ENCODE data around the gene MUC15.

Gene MUC15

DNA sequence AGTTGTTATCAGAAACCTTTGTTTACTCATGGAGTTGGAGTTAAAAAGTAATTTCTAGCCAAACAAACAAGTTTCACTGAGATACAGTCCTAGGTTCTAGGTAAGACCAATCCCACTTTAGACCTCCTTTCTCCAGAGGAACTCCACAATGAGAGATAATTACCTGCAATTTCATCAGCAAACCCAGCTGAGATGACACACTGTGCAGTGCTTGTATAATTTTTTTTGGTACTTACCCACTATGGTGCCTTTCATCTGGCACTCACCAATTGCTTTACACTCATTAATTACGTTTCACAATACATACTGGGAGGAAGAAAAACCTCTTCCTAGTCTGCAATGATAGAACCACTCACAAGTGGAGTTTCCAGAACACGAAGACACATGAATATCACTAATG, 1.8 kb upstream of the MUC15 start:
- DNase-seq (ENCODE audit: low read depth in 2 of 2), result no peak

DNA sequence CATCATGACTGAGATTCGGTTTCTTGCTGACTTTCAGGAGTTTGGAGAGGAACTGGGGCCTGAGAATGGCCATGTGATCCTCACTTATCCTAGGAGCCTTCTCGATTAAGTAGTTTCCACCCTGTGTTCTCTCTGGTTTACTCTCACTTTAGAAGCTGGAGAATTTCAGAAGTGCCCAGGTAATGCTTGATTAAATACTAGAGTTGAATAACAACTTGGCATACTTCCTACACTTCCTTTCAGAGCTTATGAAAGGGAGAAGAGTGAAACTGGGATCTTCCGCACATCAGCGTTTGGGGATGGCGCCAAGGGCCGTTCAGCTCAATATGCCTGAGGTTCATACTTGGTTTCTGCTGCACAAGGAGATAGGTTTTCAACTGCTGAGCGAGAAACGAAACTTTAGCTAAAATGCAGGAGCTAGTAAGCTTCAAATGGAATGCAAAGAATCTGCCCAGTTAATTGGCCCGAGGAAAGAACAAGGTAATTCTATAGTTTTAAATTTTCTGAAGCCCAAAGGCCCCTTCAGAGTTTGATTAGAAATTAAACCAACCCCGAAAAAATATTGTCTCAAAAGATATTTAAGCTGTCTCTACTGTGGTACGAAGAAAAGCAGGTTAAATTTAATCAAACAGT, 823 bp upstream of the MUC15 start:
- DNase-seq (ENCODE audit: low read depth in 2 of 2), result no peak

DNA sequence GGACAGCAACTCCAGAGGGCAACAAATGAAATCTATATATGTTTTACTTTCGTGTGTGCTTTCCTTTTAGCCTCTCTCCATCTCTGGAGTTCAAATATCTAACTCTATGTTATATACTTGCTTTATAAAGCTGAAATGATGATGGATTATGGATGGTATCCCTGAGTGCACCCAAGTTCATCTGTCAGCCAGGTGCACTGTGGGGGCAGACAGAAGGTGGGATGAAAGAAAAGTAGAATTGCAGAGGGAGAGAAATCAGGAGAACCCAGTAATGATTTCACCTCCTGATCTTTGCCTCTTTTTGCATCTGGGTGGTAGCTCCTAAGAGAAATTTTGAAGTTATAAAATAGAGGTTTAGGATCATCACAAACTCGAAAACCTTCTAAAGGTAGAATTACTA, 2.4 kb downstream of the MUC15 start:
- DNase-seq (ENCODE audit: low read depth in 2 of 2), result no peak

DNA sequence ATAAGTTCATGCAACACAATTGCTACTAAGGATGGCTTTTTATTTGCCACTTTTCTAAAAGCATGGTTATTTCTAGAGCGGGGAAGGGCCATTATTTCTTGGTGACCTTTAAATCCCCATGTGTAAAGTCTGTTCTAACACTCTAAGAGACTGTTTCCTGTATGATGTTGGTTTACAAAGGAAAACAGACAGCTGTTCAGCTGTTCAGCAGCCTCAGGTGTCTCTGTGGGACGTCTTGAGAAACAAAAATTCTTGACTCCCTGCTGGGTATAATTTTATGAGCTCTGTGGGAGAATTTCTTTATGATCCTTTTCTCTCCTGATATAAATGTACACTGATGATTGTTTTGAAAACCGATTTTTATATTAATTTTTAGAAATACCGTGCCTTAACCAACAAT, 13.9 kb downstream of the MUC15 start:
- no peak for DNase-seq (ENCODE audit: low read depth in 2 of 2)

DNA sequence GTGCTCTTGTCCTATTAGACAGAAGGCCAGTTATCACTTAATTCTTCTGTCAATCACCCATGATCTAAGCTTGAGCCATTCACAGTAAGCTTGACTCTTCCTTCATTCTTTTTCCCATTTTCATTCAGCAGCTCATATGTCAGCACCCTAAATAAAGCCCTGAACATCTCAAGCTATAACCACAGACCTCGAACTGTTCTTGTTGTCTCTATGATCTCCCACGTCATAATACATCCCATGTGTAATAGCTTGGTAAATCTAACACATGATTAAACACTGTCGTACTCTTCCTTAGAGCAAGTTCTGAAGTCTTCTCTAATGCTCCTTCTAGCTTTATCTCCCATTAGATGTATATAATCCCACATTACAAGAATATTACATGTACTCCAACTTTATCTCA, 14.4 kb downstream of the MUC15 start:
- no peak for DNase-seq (ENCODE audit: low read depth in 2 of 2)

DNA sequence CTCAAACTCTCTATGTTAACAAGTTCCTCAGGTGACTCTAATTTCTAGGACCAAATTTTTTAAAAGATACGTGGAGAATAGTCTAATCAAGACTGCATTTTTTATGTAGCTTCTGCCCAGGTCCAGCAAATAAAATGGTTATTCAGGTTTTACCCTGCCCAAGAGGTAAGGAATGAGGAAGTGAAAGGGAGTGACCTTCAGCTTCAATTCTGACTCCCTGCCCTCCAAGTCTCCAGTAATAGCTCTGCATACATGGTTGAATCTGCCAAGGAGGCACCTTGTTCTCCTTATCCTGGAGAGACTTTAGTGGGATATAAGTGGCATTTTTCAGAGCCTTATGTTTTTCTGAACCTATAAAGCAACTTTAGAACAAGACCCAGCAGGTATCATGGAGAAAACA, 15.5 kb downstream of the MUC15 start:
- DNase-seq (ENCODE audit: low read depth in 2 of 2), result no peak

DNA sequence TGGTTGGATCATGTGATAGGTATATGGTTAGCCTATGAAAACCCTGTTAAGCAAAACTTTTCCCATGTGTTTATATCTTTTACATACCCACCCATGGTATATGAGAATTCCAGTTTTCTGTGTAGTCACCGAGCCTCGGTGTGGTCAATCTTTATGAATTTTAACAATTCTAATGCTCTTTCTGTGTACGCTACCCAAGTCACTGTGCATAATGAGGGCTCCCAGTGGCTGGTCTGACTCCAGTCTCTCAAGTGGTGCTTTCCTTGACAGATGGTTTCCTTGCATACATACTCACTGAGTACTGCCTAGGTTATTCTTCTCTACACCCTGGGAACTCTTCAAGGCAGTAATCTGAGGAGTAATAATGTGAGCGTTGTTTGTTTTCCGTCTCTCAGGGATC, 17.6 kb downstream of the MUC15 start:
- DNase-seq (ENCODE audit: low read depth in 2 of 2), result no peak

DNA sequence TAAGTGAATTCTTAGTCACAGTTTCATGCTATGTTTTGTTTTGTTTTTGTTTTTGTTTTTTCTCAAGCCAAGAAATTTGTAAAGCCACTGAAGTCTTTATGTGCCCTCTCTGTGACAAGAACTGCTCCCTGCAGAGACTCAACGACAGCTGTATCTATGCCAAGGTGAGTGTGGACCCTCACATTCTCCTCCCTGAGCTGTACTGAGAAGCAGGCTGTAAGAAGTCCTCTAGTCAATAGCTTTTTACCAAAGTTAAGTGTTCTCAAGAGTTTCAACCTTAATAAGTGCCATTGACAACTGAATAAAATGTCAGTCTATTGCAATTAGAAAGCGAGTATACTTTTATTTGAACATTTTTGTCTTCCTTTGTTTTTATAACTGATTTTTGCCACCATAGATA, 18.9 kb downstream of the MUC15 start:
- no peak for DNase-seq (ENCODE audit: low read depth in 2 of 2)

DNA sequence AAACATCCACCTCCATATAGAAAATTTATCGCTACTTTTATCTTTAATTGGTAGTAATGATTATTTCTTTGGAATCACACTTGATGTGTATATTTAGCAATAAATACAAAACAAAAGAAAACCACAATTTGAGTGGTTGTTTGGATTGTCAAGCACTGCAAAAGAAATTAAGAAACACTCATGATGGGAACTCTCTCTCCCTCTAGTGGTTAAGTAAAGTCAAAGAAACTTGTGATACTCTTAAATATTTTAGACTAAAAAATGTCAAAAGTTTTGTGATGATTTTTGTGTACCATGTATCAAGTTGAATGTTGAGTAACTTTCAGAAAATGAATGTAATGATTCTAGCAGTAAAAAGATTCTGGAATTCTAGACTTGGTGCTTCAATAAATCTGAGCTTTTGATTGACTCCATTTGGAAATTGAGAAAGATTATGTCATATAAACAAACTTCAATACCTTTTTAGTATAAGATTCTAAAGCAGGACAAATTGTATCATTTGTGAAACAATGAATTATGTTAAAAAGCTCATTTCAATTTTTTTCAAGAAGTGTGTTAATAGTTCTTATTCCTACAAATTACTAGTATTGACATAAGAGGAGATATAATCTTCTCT, 20.8 kb downstream of the MUC15 start:
- no peak for DNase-seq (ENCODE audit: low read depth in 2 of 2)

DNA sequence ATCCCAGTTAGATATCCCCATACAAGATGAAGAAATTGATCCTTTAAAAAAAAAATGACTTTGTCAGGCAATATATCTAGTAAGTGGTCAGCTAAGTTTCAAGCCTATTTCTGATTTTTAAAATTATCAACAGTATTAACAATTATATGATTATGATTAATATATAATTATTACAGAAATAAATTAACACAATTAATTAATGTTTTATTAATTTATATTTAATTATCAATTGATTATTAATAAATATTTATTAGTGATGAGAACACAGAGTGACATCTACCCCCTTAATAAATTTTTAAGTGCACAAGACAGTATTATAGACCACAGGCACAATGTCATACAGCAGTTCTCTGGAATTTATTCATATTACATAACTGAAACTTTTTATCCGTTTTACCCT, 22.0 kb downstream of the MUC15 start:
- no peak for DNase-seq (ENCODE audit: low read depth in 2 of 2)

DNA sequence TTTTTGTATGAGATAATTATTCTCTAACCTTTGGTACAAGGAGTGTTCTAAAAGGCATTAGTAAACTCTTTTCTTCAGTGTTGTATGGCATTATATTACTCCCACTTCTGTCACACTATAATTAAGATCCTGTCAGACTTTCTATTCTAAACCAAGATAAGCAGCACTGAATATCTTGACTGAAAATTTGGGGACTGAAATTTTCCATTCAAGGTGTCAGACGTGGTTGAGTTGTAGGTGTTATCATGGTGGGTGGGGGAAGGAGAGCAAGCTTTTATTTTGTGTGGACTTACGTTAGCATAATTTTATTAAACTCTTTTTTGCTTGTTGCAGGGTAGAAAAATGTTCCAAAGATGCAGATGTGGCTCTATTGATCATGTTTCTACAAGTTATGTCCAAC, 22.9 kb downstream of the MUC15 start:
- no peak for DNase-seq (ENCODE audit: low read depth in 2 of 2)

DNA sequence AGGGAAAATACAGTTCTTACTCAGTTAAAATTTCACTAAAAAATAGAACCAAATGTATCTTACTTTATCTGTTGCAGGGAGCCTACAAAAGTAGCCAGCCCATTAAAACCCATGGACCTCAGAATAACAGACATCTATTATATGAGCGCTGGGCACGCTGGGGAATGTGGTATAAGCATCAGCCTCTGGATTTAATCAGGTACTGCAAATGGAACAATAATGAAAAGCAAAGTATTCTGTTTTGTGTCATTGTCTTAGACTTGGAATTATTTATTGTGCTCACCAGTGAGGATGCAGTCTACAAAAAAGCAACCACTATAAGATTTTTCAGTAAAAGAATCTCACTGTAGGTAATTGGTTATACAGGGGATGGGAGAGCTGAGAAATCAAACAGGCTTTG, 30.2 kb downstream of the MUC15 start:
- DNase-seq (ENCODE audit: low read depth in 2 of 2), result no peak

DNA sequence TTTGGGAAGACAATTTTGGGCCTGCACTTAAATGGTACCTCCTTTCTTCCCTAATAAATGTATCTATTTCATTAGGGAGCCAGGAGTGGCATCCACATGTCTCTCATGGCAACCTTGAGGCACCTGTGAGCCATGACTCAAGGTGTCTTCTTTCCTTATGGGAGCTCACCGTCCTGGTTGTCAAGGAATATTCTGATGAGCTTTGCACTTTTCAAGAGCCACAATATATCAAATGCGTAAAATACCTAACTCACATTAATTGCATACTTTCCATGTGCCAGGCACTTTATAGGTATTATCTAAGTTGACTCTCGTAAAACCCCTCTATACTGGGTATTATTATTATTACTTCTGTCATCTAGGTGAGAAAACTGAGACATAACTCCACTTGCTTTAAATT, 32.5 kb downstream of the MUC15 start:
- no peak for DNase-seq (ENCODE audit: low read depth in 2 of 2)

DNA sequence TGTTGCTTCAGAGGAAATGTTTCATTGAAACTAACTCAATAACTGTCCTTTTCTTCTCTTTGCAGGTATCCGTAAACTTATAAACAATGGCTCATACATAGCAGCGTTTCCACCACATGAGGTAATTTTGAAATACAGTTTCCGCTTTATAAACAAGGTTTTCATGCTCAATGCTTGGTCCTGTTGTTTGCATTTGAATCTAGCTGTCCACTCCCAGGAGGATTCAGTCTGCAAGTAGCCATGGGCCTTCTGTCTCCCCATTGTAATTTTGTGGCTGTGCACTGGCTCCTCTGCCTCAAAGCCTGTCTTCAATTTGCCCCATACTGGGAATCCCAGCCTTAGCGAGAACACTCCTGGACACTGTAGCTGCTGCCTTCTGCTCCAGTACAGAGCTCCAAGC, 34.7 kb downstream of the MUC15 start:
- DNase-seq (ENCODE audit: low read depth in 2 of 2), result no peak

DNA sequence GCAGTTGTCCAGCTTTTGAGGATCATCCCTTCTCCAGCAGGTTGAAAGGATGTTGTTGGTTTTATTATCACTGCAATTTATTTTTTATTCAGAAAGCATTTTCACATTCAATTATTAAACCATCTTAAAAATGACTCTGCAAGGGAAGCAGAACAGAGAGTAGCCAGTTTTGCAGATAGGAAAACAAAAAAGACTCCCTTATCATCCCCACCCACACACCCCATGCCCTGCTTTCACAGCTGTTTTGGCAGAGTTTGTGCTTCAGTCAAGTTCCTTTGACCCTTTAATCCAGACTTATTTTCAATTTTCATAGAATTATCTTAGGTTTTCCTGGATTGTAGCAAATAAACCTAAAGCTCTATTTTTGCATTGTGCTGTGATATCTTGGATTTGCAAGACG, 44.4 kb downstream of the MUC15 start:
- DNase-seq (ENCODE audit: low read depth in 2 of 2), result no peak

DNA sequence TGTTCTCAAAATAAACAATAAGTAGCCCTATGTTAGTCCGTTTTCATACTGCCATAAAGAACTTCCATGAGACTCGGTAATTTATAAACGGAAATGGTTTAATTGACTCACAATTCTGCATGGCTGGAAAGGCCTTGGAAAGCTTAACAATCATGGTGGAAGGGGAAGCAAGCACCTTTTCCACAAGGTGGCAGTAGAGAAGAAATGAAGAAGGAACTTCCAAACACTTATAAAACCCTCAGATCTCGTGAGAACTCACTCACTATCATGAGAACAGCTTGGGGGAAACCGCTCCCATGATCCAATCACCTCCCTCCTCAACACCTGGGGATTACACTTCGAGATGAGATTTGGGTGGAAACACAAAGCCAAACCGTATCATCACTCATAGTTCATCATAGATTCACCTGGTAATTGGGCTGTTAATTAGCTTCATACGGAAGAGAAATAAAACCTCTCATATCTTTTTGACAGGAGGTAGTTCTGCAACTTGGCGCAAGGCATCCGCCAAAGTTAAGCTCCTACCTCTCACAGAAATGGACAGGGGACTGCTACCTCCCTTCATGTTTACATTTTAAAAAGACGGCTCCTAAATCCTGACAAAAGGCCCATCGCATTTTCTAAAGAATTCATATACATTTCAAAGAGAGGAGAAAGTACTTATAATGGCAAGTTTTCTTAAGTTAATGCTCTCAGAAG, 49.0 kb downstream of the MUC15 start:
- no peak for DNase-seq (ENCODE audit: low read depth in 2 of 2)

DNA sequence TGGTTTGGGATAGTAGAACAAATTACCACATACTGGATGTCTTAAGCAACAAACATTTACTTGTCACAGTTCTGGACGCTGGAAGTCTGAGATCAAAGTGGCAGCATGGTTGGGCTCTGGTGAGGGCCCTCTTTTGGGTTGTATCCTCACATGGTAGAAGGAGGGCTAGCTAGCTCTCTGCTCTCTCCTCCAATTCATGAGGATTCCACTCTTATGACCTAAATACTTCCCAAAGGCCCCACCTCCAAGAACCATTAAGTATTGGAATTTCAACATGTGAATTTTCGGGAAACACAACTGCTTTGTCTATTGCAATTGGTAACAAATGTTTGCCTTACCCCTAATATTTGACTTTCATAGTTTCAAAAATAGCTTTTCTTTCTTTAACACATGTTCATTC, 52.6 kb downstream of the MUC15 start:
- DNase-seq (ENCODE audit: low read depth in 2 of 2), result no peak

DNA sequence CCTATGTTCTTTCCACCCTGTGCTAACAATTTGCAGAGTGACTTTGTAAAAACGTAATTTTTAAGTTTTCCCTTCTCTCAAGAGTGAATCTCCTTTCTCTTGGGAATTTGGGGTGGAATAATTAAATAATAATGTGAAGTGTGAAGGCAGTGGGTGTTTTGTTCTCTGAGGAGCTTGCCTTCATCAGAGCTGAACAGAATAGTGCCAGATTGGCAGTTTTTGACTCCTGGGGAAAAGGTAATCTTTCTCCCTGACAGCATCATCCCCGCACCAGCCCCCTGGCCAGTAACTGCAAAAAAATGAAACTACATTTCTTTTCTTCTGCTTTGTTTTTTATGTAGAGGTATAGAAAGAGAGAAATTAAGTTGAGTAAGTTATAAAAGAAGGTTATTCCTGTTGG, 59.9 kb downstream of the MUC15 start:
- no peak for DNase-seq (ENCODE audit: low read depth in 2 of 2)

DNA sequence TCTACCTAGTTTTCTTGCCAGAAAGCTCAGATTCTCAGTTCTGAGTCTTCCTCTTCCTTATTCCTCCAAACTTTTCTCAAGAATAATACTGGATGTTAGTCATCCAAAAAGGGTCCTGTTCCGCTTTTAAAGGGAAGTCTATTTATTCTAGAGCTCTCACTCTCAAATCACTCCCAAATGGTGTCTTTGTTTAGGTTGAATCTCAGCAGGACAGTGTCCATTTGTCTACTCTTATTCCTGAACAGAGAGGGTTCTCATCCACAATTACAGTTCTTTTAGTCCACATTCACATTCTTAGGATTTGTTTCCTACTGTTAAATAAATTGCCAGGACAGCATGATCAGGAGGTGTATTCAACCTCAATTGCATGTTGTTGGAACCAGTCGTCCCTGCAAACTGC, 61.3 kb downstream of the MUC15 start:
- no peak for DNase-seq (ENCODE audit: low read depth in 2 of 2)

DNA sequence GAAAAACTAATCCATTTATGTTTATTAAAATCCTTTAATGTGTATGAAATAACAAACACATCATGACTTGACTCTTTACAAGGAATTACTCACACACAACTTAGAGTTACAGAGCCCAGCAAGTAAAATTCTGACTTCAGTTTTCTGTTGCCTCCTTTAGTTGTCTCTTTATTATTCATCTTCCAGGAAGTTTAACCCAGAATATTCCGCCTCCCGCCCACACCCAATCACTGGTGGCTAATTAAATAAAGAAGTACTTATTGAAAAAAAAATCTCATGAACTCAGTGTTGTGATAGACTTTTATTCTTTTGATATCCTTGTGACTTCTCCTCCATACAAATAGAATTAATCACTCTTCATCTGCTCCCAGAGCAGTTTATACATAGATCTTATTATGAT, 61.9 kb downstream of the MUC15 start:
- no peak for DNase-seq (ENCODE audit: low read depth in 2 of 2)

All from stimulated activated CD4-positive, alpha-beta T cell treated with anti-CD3 and anti-CD28 coated beads, Interleukin-1b, Interleukin-23, amount 100 ng/mL, for 1 hour (primary cell).